ENCODE results near the gene LYAR. TPM values are rescaled to one million over a fixed set of nuclear protein-coding genes. Genes with fewer than 3 reads are reported as not detected.

LYAR gene
- total and polyA plus RNA-seq, 7 donors = 3.6 to 19.9 (median 14.3) TPM

DNA sequence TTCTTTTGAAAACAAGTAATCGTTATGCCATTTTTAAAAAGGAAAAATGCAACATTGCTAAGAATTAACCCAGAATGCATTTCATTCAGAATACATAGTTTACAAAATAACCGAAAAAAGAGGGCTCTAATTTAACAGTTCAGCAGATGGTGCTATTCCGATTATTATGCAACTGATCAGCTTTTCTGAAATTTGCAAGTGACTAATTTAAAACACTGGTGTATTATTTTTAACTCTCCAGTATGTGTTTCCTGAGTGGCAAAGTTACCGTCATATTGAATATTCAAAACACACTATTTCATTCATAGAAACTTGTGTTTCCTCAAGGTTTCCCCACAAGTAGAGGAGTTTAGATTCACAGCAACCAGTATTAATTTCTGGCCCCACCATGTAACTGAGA lies 21.2 kb upstream of the LYAR start:
- Histone ChIP-seq H3K4me1 (no peaks in the 10 kb centered on the region), H3K27ac (no peak overlapping the region), H3K36me3 (peaks cover 7 to 67% (median 38%) of the 10 kb centered on the region in 4 donors), H3K27me3 (no peaks in the 10 kb centered on the region), H3K4me3 (no peak overlapping the region), H3K9me3 (no peaks in the 10 kb centered on the region)
- no peak for TF ChIP-seq EP300 (IDR thresholded peaks at IDR 0.05)
- no peak for TF ChIP-seq POLR2A (IDR thresholded peaks at IDR 0.05)
- no peak for TF ChIP-seq POLR2AphosphoS5 (IDR thresholded peaks at IDR 0.05)
- TF ChIP-seq, protein P1, sequence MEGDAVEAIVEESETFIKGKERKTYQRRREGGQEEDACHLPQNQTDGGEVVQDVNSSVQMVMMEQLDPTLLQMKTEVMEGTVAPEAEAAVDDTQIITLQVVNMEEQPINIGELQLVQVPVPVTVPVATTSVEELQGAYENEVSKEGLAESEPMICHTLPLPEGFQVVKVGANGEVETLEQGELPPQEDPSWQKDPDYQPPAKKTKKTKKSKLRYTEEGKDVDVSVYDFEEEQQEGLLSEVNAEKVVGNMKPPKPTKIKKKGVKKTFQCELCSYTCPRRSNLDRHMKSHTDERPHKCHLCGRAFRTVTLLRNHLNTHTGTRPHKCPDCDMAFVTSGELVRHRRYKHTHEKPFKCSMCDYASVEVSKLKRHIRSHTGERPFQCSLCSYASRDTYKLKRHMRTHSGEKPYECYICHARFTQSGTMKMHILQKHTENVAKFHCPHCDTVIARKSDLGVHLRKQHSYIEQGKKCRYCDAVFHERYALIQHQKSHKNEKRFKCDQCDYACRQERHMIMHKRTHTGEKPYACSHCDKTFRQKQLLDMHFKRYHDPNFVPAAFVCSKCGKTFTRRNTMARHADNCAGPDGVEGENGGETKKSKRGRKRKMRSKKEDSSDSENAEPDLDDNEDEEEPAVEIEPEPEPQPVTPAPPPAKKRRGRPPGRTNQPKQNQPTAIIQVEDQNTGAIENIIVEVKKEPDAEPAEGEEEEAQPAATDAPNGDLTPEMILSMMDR (IDR thresholded peaks at IDR 0.05) = no peak
- no peak for DNase-seq
- intact Hi-C loops (cut with DNase I) = no loop called here
- 87 to 89% methylated on average over 4 of the region's 4 CpGs for WGBS, 2 donors

DNA sequence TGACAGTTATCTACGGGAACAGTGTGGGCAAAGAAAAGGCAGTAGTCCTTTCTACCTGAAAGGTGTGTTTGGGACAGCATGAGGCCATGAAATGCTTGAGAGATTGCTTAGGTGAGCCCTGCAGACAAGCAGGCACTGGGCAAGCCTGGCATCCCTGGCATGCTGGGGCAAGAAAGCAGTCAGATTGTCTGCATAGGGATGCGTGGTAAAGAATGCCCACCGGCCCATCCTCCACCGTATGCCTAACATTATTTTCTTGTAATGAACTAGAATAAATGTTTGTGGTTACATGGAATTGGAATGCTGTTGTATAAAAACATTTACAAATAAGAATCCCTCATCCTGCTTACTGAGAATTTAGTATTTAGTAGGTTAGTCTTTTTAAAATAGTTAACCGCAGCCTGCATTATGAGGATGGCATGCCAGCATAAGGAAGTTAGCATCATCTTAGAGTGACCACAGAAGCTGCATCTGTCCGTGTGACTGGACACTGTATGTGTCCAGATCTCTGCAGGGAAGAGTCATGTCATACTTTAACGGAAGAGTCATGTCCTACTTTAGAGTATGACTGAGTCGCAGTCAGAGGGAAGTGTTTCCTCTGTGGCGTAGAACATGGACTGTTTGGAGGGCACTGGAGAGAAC lies 19.0 kb upstream of the LYAR start:
- H3K27ac ChIP-seq = no peak overlapping the region
- H3K4me1 ChIP-seq = no peaks in the 10 kb centered on the region
- intact Hi-C loops (cut with DNase I) = no loop called here
- no peaks in the 10 kb centered on the region for H3K27me3 ChIP-seq
- no peak overlapping the region for H3K4me3 ChIP-seq
- no peaks in the 10 kb centered on the region for H3K9me3 ChIP-seq
- peaks cover 0 to 56% (median 25%) of the 10 kb centered on the region in 4 donors for H3K36me3 ChIP-seq
- TF ChIP-seq POLR2AphosphoS5 (IDR thresholded peaks at IDR 0.05) (no peak), POLR2A (IDR thresholded peaks at IDR 0.05) (no peak), EP300 (IDR thresholded peaks at IDR 0.05) (no peak)
- TF ChIP-seq, protein P1 (IDR thresholded peaks at IDR 0.05) = no peak
- 86 to 93% methylated on average over 9 of the region's 9 CpGs for WGBS, 2 donors
- no peak for DNase-seq

GRCh38 chr4:4306920-4307319 lies 17.0 kb upstream of the LYAR start:
- intact Hi-C loops (cut with DNase I) = no loop called here
- H3K4me3 ChIP-seq = no peak overlapping the region
- no peaks in the 10 kb centered on the region for H3K4me1 ChIP-seq
- H3K27me3 ChIP-seq = no peaks in the 10 kb centered on the region
- no peaks in the 10 kb centered on the region for H3K9me3 ChIP-seq
- 97% methylated on average over 11 of the region's 11 CpGs for WGBS, 2 donors
- no peak for DNase-seq
- H3K27ac ChIP-seq = no peak overlapping the region
- peaks cover 0 to 54% (median 21%) of the 10 kb centered on the region in 4 donors for H3K36me3 ChIP-seq
- TF ChIP-seq POLR2A (IDR thresholded peaks at IDR 0.05) = no peak
- TF ChIP-seq EP300 (IDR thresholded peaks at IDR 0.05) = no peak
- no peak for TF ChIP-seq POLR2AphosphoS5 (IDR thresholded peaks at IDR 0.05)
- TF ChIP-seq, protein P1 (IDR thresholded peaks at IDR 0.05) = no peak

- Histone ChIP-seq H3K4me3 (no peak overlapping the region), H3K9me3 (no peaks in the 10 kb centered on the region), H3K4me1 (no peaks in the 10 kb centered on the region), H3K27ac (no peak overlapping the region), H3K27me3 (no peaks in the 10 kb centered on the region), H3K36me3 (peaks cover 0 to 48% (median 22%) of the 10 kb centered on the region in 4 donors)
- WGBS, 2 donors = 72 to 73% methylated on average over 6 of the region's 6 CpGs
- no peak for DNase-seq
- TF ChIP-seq EP300 (IDR thresholded peaks at IDR 0.05) (no peak), POLR2AphosphoS5 (IDR thresholded peaks at IDR 0.05) (no peak), POLR2A (IDR thresholded peaks at IDR 0.05) (no peak)
- TF ChIP-seq, protein P1 (IDR thresholded peaks at IDR 0.05) = no peak
- intact Hi-C loops (cut with DNase I) = no loop called here
Observed at GRCh38 chr4:4302416-4302815, 12.5 kb upstream of the LYAR start.

DNA sequence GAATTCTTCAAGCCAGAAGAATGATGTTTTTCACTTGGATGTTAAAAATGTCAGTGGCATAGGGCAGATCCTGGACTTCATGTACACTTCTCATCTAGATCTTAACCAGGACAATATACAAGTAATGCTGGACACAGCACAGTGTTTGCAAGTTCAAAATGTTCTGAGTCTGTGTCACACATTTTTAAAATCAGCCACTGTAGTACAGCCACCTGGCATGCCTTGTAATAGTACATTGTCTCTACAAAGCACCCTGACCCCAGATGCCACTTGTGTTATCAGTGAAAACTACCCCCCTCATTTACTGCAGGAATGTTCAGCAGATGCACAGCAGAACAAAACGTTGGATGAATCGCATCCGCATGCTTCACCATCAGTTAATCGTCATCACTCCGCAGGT lies 12.0 kb upstream of the LYAR start:
- no peak for TF ChIP-seq EP300 (IDR thresholded peaks at IDR 0.05)
- TF ChIP-seq, protein P1 (IDR thresholded peaks at IDR 0.05) = no peak
- no peak for TF ChIP-seq POLR2A (IDR thresholded peaks at IDR 0.05)
- TF ChIP-seq POLR2AphosphoS5 (IDR thresholded peaks at IDR 0.05) = no peak
- Histone ChIP-seq H3K27ac (no peak overlapping the region), H3K36me3 (peaks cover 0 to 43% (median 17%) of the 10 kb centered on the region in 4 donors), H3K4me3 (no peak overlapping the region), H3K9me3 (no peaks in the 10 kb centered on the region), H3K4me1 (no peaks in the 10 kb centered on the region), H3K27me3 (no peaks in the 10 kb centered on the region)
- 92 to 95% methylated on average over 5 of the region's 5 CpGs for WGBS, 2 donors
- DNase-seq = no peak
- intact Hi-C loops (cut with DNase I) = no loop called here

All from sigmoid colon (tissue), 7 donors.